Measurements from ENCODE around the gene WDR47.
"Not testable (repeated sequence)": the region's sequence is repeated elsewhere in the genome, so short reads cannot be mapped to it uniquely, and the experiment has no call there.

The WDR47 gene

DNA sequence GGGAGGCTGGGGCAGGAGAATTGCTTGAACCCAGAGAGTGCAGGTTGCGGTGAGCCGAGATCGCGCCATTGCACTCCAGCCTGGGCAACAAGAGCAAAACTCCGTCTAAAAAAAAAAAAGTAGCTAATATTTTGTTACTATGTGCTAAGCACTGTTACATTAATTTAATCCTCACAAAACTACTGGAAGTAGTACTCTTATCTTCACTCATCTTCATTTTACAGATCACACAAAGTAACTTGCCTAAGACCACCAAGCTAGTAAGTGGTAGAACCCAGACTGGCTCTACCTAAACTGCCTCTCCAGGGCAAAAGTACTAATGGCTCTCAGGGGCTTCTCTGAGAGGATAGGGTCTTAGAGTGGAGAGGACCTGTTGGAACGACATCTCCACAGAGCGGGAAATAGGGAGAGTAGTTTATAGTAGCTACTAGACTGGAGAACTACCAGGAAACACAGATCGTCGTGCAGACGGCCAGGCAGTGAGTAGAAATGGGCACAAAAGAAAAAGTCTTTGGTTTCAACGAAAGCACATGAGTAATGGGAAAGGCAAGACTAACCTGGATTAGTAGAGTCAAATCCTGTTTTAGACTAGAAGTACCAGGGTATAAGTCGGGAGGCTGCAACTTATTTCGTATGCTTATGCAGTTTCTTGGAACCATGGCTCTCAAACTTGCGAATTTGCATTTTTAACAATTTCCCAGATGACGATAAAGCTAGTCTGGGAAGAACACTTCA, 80.0 kb downstream of the WDR47 start:
- DNase-seq, result no peak

DNA sequence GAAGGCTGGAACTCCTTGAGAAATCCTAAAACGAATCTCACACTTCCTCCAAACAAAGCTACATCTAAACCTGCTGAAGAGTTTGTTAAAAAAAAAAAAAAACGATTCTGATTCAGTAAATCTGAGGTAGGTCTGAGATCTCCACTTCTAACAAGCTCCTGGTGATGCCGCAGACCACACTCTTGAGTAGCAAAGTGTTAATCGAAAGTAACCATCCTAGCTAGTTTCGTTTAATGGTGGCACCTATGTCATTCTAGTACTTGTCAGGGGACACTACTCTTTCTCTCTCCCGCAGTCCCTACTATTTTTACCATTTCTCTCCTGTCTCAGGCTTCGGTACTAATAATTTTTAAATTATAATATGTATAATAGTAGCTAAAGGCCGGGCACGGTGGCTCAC, 80.7 kb downstream of the WDR47 start:
- no peak for DNase-seq

DNA sequence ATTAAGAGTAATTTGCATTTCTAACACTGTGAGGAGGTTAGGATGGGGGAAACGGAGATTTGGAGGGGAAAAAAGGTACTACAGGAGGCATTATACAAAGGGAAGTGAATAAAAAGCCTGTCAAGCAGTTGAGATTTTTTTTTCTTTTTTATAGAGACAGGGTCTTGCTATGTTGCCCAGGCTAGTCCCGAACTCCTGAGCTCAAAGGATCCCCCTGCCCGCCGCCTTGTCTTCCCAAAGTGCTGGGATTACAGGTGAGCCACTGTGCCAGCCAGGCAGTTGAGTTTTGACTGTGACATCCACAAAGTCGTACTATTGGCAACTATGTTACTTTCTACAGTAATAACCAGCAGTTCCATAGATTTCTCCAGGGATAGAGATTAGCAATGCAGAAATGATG, 81.2 kb downstream of the WDR47 start:
- no peak for DNase-seq

DNA sequence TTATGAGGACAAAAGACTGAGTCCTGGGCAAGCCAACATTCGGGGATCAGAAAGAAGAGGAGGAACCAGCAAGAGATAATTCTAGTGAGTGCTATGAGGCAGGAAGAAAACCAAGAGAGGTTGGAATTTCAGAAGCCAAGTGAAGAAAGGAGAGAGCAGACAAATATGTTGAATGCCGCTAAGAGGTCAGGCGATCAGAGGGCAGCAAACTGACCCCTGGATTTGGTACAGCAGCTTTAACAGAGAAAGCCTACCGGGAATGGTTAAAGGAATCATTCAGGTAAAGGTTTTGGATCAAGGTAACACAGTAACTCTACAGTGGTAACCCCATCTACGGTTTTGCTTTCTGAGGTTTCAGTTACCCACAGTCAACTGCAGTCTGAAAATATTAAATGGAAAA, 84.0 kb downstream of the WDR47 start:
- no peak for DNase-seq

DNA sequence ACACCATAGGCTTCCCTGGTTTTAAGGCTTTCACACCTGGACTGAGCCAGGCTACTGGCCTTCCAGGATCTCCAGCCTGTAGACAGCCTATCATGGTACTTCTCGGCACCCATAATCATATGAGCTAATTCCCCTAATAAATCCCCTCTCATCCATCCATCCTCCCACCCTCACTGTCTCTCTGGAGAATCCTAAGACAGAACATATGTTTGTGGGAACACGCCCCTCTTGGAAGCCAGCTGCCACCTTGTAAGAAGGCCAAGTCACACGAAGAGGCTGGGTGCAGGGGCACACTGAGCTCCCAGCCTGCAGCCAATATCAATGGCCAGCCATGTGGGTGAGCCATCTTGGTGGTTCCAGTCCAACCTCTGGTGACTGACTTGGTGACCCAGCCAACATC, 86.0 kb downstream of the WDR47 start:
- no peak for DNase-seq

DNA sequence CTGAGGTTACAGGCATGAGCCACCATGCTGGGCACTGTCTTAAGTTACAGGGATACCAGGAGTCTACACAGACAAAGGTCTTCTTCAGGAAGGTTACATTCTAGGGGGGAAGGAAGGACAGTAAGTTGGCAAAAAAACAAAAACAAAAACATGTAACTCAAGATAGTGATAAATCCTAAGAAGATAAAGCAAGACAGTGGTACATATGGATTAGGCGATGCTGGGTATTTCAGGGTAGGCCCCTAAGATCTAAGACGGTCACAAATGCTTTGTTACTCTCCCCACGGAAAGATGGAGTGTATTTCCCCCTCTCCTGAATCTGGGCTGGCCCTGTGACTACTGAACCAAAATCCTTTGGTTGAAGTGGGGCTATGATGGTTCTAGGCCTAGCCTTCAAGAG, 86.8 kb downstream of the WDR47 start:
- no peak for DNase-seq

DNA sequence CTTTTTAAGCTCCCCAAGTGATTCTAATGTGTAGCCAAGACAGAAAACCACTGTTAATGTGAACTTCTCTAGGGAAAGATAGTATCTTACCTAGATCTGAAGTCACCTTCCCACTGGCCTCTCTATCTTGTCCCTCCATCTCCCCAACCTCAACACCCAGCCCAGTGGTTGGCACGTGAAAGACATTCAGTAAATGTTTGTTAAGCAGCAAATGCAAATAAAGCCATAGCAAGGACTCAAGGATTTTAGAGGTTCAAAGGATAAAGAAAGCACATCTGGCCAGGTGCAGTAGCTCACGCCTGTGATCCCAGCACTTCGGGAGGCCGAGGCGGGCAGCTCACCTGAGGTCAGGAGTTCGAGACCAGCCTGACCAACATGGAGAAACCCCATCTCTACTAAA, 88.5 kb downstream of the WDR47 start:
- no peak for DNase-seq

DNA sequence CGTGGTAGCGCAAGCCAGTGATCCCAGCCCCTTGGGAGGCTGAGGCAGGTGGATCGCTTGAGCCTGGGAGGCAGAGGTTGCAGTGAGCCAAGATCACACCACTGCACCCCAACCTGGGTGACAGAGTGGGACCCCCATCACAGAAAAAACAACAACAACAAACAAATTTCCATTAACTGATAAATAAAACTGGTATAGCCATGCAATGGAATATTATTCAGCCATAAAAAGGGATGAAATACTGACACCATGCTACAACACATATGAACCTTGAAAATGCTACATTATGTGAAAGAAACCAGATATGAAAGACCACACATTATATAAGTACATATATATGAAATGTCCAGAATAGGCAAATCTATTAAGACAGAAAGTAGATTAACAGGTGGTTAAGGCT, 90.7 kb downstream of the WDR47 start:
- no peak for DNase-seq

DNA sequence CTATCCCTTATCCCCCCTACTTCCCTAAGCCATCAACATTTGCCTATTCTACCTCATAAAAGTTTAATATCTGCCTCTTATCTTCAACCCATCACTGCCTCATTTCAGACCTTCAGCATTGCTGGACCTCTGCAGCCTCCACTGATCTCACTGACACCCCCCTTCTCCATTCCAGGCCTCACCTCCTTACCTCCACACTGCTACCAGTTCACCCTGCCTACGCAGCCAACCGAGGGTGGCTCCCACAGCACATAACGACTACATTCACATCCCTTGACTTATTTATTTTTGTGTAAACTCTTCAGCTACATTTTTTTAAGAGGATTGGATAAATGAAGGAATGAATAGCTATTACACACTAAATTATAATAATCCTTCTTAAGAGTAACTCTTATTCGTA, 92.9 kb downstream of the WDR47 start:
- DNase-seq, result no peak

DNA sequence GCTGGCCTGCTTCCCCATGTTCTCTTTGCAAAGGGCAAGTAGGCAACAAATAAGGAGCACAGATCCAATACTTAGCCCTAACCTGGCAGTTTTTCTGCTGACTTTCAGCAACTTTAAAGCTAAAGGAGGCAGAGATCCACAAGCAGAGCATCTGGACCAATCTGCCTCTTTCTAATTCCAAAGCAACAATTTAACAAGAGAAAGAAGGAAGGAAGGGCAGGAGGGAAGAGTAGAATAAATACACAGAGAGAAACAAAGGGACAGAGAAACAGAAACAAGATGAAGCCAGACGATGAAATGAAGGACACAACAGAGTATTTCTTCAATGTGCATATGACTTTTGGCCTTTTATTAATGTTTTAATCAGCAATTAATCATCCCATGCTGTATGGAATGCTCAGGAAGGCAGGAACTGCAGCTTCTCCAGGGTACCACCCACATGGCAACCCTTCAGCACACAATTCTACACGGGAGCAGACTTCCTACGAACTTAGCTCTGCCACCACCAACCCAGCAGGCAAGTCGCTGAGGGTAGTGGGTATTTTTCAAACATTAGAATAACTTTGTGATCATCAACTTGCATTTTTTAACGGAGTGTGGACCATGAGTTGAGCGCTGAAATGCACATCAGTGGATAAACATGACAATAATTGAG, 93.9 kb downstream of the WDR47 start:
- no peak for DNase-seq

DNA sequence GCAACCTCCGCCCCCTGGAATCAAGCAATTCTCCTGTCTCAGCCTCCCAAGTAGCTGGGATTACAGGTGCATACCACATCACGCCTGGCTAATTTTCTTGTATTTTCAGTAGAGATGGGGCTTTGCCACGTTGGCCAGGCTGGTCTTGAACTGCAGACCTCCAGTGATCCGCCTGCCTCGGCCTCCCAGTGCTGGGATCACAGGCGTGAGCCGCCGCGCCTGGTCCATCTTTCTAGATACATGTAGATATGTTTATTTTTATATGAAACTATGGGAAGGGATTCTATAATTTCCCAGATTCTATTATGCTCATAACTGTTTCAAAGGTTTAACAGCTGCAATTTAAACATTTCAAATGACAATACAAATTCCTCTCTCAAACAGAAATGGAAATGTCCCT, 105.7 kb downstream of the WDR47 start:
- DNase-seq, result no peak

DNA sequence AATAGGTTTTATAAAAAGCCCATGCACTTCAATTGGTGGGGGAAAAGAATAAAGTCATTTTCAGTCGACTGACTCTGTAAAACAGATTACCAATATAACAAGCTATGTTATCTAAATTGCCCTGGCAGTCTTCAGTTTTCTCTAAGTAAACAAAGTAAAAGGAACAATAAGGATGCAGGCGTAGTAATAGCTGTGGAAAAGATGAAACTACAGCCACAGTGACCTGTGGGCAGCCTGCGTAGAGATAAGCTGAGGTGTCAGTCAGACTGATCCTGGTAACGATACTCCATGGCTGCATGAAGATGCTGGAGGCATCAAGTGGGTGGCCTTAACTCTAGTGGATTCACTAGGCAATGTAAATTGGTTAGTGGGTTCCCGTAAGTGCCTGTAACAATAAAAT, 108.0 kb downstream of the WDR47 start:
- DNase-seq, result no peak

DNA sequence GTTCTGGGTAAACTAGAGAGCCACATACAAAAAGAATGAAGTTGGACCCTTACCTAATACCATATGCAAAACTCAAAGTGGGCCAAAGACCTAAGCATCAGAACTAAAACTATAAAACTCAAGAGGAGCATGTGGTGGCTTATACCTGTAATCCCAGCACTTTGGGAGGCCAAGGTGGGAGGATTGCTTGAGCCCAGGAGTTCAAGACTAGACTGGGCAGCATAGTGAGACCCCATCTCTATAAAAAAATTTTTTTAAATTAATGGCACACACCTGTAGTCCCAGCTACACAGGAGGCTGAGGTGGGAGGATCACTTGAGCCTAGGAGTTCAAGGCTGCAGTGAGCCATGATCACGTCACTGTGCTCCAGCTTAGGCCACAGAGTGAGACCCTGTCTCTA, 114.3 kb downstream of the WDR47 start:
- DNase-seq, result not testable (repeated sequence)

DNA sequence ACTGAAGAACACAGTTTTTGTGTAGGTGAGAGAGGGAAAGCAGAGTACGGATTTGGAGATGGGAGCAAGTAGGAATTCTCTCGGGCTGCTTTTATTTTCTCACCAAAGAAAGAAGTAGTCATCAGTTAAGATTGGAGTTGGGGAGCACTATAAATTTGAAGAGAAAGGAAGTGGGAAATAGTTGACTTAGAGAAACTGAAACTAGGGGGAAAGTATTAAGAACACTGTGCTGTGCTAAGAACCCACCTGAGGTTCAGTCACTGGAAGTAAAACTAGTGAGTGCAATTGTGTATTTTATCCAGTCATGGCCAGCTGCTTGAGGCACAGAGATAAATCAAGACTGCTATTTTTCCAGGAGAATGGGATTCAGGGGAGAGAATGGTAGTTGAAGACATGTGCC, 116.0 kb downstream of the WDR47 start:
- no peak for DNase-seq
